Measurements from ENCODE around the gene FNDC11. TPM values are rescaled to one million over a fixed set of nuclear protein-coding genes. Genes with fewer than 3 reads are reported as not detected.

FNDC11 gene
- total RNA-seq, 1 experiment from 2014 or later = 2.5 TPM

DNA sequence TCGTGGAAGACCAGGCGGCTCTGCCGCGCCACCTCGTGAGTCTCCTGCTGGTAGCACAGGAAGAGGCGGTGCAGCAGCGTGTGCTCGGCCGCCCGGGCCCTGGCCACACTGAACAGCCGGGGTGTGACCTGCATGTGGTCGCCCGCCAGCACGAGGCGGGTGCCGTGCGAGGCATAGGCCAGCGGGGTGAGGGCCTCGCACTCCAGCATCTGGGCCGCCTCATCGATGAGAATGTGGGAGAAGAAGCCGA lies 13.1 kb downstream of the FNDC11 start:
- Histone ChIP-seq H4K8ac (replicated peaks; ENCODE audit: insufficient read length, low read depth, low read length) (no peak overlapping the region), H3K56ac (ENCODE audit: insufficient read length, low read depth, low read length) (no peak overlapping the region), H3K79me1 (ENCODE audit: insufficient read depth, low read depth, low read length, poor library complexity, severe bottlenecking) (no peaks in the 10 kb centered on the region), H2BK15ac (ENCODE audit: low read depth, low read length) (no peak overlapping the region), H2BK20ac (ENCODE audit: low read depth, low read length, poor library complexity, severe bottlenecking) (no peak overlapping the region), H2BK120ac (ENCODE audit: low read depth, low read length, poor library complexity, severe bottlenecking) (no peak overlapping the region), H4K91ac (ENCODE audit: insufficient read length, low read depth, low read length) (no peak overlapping the region), H2AFZ (ENCODE audit: low read length) (no peak overlapping the region), H3K4ac (ENCODE audit: low read depth, low read length) (no peak overlapping the region), H3K23ac (ENCODE audit: insufficient read length, low read depth, low read length) (no peak overlapping the region), H2BK5ac (ENCODE audit: insufficient read length, low read length) (no peak overlapping the region), H3K18ac (ENCODE audit: insufficient read length, low read depth, low read length) (no peak overlapping the region), H3K4me1 (ENCODE audit: insufficient read depth, low read length) (no peaks in the 10 kb centered on the region), H4K20me1 (ENCODE audit: control insufficient read depth, insufficient read depth, insufficient read length) (no peaks in the 10 kb centered on the region), H2AK5ac (ENCODE audit: insufficient read length, low read length) (no peak overlapping the region), H3K79me2 (ENCODE audit: insufficient read depth, low read length) (no peaks in the 10 kb centered on the region), H3K4me2 (ENCODE audit: insufficient read depth, insufficient read length, low read length) (no peak overlapping the region), H2BK12ac (ENCODE audit: insufficient read length, low read depth, low read length) (no peak overlapping the region), H3T11ph (ENCODE audit: low read length) (no peak overlapping the region), H3K23me2 (ENCODE audit: insufficient read length, low read depth, low read length, poor library complexity, severe bottlenecking) (no peaks in the 10 kb centered on the region), H3K9ac (ENCODE audit: extremely low read depth, insufficient read length, low read length) (no peak overlapping the region), H4K5ac (ENCODE audit: insufficient read length, low read depth, low read length) (no peak overlapping the region), H3K14ac (ENCODE audit: insufficient read depth, low read length) (no peak overlapping the region), H3K9me3 (ENCODE audit: control insufficient read depth, low read depth, low read length) (no peaks in the 10 kb centered on the region), H3K27ac (ENCODE audit: insufficient read length, low read depth, low read length) (no peak overlapping the region), H3K27me3 (ENCODE audit: insufficient read depth, low read length) (no peaks in the 10 kb centered on the region)
- no peak overlapping the region for H3K27ac Mint-ChIP-seq
- no peaks in the 10 kb centered on the region for H3K36me3 Mint-ChIP-seq (ENCODE audit: insufficient read depth in 1 of 3, low read depth in 3 of 3)
- WGBS (ENCODE audit: extremely low coverage, insufficient read length, low lambda C conversion rate) = no CpG with 5 or more reads among the region's 22 CpGs
- DNase-seq = no peak
- H3K9me3 Mint-ChIP-seq = no peaks in the 10 kb centered on the region
- TF ChIP-seq, protein P1, sequence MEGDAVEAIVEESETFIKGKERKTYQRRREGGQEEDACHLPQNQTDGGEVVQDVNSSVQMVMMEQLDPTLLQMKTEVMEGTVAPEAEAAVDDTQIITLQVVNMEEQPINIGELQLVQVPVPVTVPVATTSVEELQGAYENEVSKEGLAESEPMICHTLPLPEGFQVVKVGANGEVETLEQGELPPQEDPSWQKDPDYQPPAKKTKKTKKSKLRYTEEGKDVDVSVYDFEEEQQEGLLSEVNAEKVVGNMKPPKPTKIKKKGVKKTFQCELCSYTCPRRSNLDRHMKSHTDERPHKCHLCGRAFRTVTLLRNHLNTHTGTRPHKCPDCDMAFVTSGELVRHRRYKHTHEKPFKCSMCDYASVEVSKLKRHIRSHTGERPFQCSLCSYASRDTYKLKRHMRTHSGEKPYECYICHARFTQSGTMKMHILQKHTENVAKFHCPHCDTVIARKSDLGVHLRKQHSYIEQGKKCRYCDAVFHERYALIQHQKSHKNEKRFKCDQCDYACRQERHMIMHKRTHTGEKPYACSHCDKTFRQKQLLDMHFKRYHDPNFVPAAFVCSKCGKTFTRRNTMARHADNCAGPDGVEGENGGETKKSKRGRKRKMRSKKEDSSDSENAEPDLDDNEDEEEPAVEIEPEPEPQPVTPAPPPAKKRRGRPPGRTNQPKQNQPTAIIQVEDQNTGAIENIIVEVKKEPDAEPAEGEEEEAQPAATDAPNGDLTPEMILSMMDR (conservative IDR thresholded peaks at IDR 0.05) = no peak
- no peaks in the 10 kb centered on the region for H3K4me1 Mint-ChIP-seq
- no peaks in the 10 kb centered on the region for H3K27me3 Mint-ChIP-seq (ENCODE audit: low read depth)
- H3K4me3 Mint-ChIP-seq = no peak overlapping the region
